Kidney epithelial cell (primary cell): ENCODE results near the gene MBP. TPM values are rescaled to one million over a fixed set of nuclear protein-coding genes. Genes with fewer than 3 reads are reported as not detected.

Source experiments
- DNase-seq: peaks from one replicate; pipeline ENCODE4 v3.0.0-alpha.2; 2010; ENCODE audit warnings: low read depth
- H3K27me3 ChIP-seq: 2 replicates; pipeline ENCODE4 v1.6.0; 2011; ENCODE audit warnings: low read length; ENCODE audit not compliant: control insufficient read depth, insufficient read depth
- H3K36me3 ChIP-seq: 2 replicates; pipeline ENCODE4 v1.5.1; 2011; ENCODE audit warnings: low read length; ENCODE audit not compliant: control insufficient read depth, insufficient read depth
- H3K4me3 ChIP-seq: 2 replicates; pipeline ENCODE4 v1.5.1; 2011; ENCODE audit warnings: low read depth, mild to moderate bottlenecking, control low read depth, low read length
- CTCF ChIP-seq: IDR thresholded peaks from 2 replicates; pipeline ENCODE4 v1.5.1; 2011; ENCODE audit warnings: mild to moderate bottlenecking, moderate library complexity, low read length, control low read depth, inconsistent platforms; ENCODE audit not compliant: insufficient read depth, poor library complexity, severe bottlenecking
- total RNA-seq: library from RNA; depleted of rRNA; stranded (reverse); fragments of >200 nt; gene quantifications from 2 replicates; pipeline ENCODE4 v1.2.3, GENCODE V29; 2015

MBP gene
- total RNA-seq, 1 donor from 2014 or later = 29.1 TPM

- H3K36me3 ChIP-seq = no peaks in the 10 kb centered on the region
- H3K4me3 ChIP-seq = no peak overlapping the region
- no peak for TF ChIP-seq CTCF
- no peaks in the 10 kb centered on the region for H3K27me3 ChIP-seq
- DNase-seq = no peak
Observed at GRCh38 chr18:77001041-77001440, 131.5 kb downstream of the MBP start.

DNA sequence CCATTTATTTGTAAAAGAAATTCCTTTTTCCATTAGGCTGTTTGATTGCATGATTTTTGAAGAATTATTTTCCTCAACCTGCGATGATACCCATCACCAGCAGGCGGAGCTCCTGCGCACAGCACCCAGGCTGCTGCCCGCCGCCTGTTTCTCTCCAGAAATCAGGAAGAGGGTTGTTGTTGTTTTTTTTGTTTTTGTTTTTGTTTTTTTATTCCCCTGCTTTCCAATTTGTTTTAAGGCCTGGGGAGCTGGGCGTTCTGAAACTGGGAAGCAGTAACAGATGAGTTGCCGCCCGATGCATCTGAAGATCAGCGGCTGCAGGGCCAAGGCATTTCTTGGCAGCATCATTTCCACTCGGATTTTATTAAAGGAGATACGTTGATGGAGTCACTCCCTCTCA lies 132.1 kb downstream of the MBP start:
- Histone ChIP-seq H3K36me3 (no peaks in the 10 kb centered on the region), H3K4me3 (no peak overlapping the region), H3K27me3 (no peaks in the 10 kb centered on the region)
- peak; percentile 98 for TF ChIP-seq CTCF
- DNase-seq = no peak

GRCh38 chr18:76999077-76999476 lies 133.5 kb downstream of the MBP start:
- no peaks in the 10 kb centered on the region for H3K36me3 ChIP-seq
- no peak overlapping the region for H3K4me3 ChIP-seq
- H3K27me3 ChIP-seq = no peaks in the 10 kb centered on the region
- TF ChIP-seq CTCF = no peak
- no peak for DNase-seq

DNA sequence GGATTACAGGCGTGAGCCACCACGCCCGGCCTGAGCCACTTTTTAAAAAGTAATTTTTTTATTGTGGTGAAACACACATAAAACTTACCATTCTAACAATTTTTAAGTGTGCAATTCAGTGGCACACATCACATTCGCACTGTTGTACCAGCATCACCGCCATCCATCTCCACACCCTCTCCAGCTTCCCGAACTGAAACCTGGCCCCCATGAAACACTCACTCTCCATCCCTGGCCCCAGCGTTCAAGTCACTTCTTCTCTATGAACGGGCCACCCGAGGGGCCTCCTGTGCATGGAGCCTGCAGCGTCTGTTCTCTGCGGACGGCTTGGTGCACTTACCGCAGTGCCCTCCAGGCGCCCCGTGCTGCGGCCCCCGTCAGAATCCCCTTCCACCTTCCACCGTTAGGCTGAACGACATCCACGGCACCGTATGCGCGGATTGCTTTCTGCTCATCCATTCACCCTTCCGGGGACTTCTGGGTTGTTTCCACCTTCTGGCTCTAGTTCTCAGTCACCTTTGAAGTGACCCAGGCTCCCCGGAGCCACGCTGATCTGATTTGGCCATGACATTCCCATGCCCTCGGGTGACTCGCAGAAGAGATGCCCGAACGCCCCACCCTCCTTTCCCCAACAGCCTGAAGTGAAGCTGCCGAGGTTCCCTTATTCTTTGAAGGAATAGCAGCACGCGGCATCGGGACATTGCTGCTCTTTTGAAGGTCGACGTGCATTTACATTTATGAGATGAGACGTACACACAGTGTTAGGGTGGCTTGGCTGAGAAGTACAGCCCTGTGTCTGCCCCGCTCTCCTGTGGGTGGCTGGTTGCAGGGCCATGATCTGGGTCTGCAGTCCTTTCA lies 134.4 kb downstream of the MBP start:
- no peak for DNase-seq
- no peak for TF ChIP-seq CTCF
- H3K4me3 ChIP-seq = no peak overlapping the region
- no peaks in the 10 kb centered on the region for H3K27me3 ChIP-seq
- no peaks in the 10 kb centered on the region for H3K36me3 ChIP-seq

DNA sequence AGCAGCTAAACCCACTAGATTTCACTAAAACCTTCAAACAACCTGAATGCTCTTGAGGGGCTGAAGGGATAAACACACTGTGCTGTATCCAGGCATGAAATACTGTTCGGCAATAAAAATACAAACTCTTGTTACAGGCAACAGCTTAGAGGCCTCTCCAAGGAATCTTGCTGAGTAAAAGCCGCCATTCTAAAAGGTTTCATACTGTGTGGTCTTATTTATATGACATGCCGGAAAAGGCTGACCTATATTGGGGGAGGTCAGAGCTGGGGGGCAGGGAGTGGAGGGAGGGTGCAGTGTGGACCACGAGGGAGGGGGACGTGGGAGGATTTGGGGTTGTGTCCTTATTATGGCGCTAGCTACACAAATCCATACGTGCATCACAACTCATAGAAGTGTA lies 136.2 kb downstream of the MBP start:
- no peaks in the 10 kb centered on the region for H3K27me3 ChIP-seq
- no peak for TF ChIP-seq CTCF
- DNase-seq = no peak

DNA sequence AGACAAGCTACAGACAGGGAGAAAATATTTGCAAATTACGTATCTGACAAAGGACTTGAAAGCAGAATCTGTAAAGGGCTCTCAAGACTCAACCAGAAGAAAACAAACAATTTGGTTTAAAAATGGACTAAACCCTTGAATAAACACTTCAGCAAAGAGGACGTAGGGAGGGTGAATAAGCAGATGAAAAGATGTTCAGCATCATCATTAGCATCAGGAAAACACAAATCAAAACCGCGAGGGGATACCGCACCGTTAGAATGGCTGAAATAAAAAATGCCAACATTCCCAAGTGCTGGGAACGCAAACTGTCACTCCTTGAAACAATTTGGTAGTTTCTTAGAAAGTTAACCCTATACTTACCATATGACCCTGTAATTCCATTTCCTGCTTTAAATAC lies 136.7 kb downstream of the MBP start:
- Histone ChIP-seq H3K27me3 (no peaks in the 10 kb centered on the region), H3K36me3 (no peaks in the 10 kb centered on the region), H3K4me3 (no peak overlapping the region)
- DNase-seq = no peak
- TF ChIP-seq CTCF = no peak

More for the DNA sequence above, 136.2 kb downstream of the MBP start:
- Histone ChIP-seq H3K4me3 (no peak overlapping the region), H3K36me3 (no peaks in the 10 kb centered on the region)
